Osteocyte (in vitro differentiated cells): Measurements from ENCODE around the gene SRSF11. TPM values are rescaled to one million over a fixed set of nuclear protein-coding genes. Genes with fewer than 3 reads are reported as not detected.
"Not testable (repeated sequence)": the region's sequence is repeated elsewhere in the genome, so short reads cannot be mapped to it uniquely, and the experiment has no call there.

Source experiments
- DNase-seq: peaks from one replicate; pipeline ENCODE4 v3.0.0; 2021; ENCODE audit warnings: mixed read lengths; ENCODE audit not compliant: unreplicated experiment; ENCODE audit errors: extremely low spot score
- H3K27ac Mint-ChIP-seq: one replicate; pipeline ENCODE4 v1.8.0; 2021; ENCODE audit warnings: mild to moderate bottlenecking, mixed read lengths; ENCODE audit not compliant: unreplicated experiment
- H3K27me3 Mint-ChIP-seq: one replicate; pipeline ENCODE4 v1.8.0; 2021; ENCODE audit warnings: mixed read lengths; ENCODE audit not compliant: unreplicated experiment
- H3K36me3 Mint-ChIP-seq: one replicate; pipeline ENCODE4 v1.8.0; 2021; ENCODE audit warnings: mixed read lengths; ENCODE audit not compliant: unreplicated experiment
- H3K4me1 Mint-ChIP-seq: one replicate; pipeline ENCODE4 v1.8.0; 2021; ENCODE audit warnings: mixed read lengths; ENCODE audit not compliant: unreplicated experiment
- H3K4me3 Mint-ChIP-seq: one replicate; pipeline ENCODE4 v1.8.0; 2021; ENCODE audit warnings: mild to moderate bottlenecking, moderate library complexity, mixed read lengths; ENCODE audit not compliant: unreplicated experiment
- H3K9me3 Mint-ChIP-seq: one replicate; pipeline ENCODE4 v1.8.0; 2021; ENCODE audit warnings: mixed read lengths; ENCODE audit not compliant: unreplicated experiment
- total RNA-seq: library from RNA; stranded (reverse); gene quantifications from 2 replicates; pipeline ENCODE4 v1.2.1, GENCODE V29; 2021
- TF ChIP-seq, protein P1 (sequence below): fragments of 200-600 bp; sonication (generic); IDR thresholded peaks from 2 replicates; pipeline ENCODE4 v1.5.0; 2021; ENCODE audit warnings: antibody characterized with exemption, mild to moderate bottlenecking, moderate library complexity

Gene SRSF11
- total RNA-seq, 1 donor from 2014 or later, result 214 TPM

GRCh38 chr1:70204139-70204538 lies 17.0 kb upstream of the SRSF11 start:
- TF ChIP-seq, protein P1, sequence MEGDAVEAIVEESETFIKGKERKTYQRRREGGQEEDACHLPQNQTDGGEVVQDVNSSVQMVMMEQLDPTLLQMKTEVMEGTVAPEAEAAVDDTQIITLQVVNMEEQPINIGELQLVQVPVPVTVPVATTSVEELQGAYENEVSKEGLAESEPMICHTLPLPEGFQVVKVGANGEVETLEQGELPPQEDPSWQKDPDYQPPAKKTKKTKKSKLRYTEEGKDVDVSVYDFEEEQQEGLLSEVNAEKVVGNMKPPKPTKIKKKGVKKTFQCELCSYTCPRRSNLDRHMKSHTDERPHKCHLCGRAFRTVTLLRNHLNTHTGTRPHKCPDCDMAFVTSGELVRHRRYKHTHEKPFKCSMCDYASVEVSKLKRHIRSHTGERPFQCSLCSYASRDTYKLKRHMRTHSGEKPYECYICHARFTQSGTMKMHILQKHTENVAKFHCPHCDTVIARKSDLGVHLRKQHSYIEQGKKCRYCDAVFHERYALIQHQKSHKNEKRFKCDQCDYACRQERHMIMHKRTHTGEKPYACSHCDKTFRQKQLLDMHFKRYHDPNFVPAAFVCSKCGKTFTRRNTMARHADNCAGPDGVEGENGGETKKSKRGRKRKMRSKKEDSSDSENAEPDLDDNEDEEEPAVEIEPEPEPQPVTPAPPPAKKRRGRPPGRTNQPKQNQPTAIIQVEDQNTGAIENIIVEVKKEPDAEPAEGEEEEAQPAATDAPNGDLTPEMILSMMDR, result no peak
- Mint-ChIP-seq H3K4me3 (peak overlapping the region; percentile 97), H3K9me3 (no peaks in the 10 kb centered on the region), H3K4me1 (peaks cover 45% of the 10 kb centered on the region), H3K36me3 (peaks cover 6% of the 10 kb centered on the region), H3K27ac (no peak overlapping the region), H3K27me3 (no peaks in the 10 kb centered on the region)
- no peak for DNase-seq

- DNase-seq, result no peak
- TF ChIP-seq, protein P1, result no peak
- Mint-ChIP-seq H3K9me3 (no peaks in the 10 kb centered on the region), H3K27me3 (no peaks in the 10 kb centered on the region), H3K36me3 (peaks cover 6% of the 10 kb centered on the region), H3K4me1 (peaks cover 48% of the 10 kb centered on the region), H3K4me3 (peak overlapping the region; percentile 97), H3K27ac (peak overlapping the region; percentile 100)
Observed at GRCh38 chr1:70204600-70204999, 16.6 kb upstream of the SRSF11 start.

DNA sequence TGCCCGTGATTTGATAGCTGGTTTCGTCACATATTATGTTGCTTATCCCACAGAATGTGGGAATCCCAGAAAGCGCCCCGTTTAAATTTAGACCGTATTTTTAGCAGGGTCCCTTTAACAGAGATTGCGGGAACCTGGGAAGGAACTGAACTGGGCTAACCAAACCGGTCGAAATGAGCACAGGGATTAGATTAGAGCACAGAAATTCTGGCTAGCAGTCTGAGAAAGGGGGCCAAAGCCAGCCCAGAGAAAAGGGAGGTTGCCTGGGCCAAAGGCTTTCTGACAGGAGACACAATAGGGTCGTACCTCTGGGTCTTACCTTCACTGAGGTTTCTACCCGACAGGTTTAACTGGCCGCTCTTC lies 16.1 kb upstream of the SRSF11 start:
- H3K9me3 Mint-ChIP-seq, result no peaks in the 10 kb centered on the region
- peak overlapping the region; percentile 97 for H3K4me3 Mint-ChIP-seq
- H3K27ac Mint-ChIP-seq, result peak overlapping the region; percentile 100
- TF ChIP-seq, protein P1, result no peak
- H3K4me1 Mint-ChIP-seq, result peaks cover 52% of the 10 kb centered on the region
- H3K27me3 Mint-ChIP-seq, result no peaks in the 10 kb centered on the region
- no peak for DNase-seq
- H3K36me3 Mint-ChIP-seq, result peaks cover 6% of the 10 kb centered on the region

DNA sequence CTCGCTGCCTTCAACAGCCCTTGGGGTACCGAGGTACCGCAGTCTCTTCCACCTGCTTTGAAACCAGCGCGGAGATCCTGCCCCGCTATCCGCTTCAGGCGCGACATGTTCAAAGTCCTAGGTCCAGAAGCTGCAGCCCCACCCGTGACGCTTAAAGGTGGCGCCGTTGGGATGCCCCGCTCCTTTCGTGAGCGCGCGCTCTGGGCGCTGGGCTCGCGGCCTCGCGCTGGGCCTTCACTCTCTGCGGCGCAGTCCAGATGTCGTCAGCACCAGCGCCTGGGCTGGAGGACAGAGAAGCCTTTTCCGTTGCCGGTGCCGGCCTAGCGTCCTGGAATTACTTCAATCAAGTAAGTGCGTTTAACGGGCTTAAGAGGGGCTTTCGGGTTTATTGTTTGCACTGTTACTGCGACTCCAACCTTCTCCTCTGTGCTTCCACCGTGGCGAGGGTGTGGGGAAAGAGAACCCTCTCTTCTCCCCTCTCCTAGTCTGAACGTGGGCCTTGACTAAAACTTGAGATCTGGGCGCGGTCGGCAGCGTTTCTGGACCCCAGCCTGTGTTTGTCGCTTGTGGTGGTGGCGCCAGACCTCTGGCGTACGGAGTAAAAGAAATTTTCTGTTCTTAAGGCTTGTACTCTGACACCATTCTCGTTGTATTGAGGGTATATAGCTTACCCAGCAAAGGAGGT lies 15.6 kb upstream of the SRSF11 start, which contains the start of gene LRRC40:
Gene LRRC40 (minus strand): TSS at position 146 of the 685 bp plus-strand sequence. CDS start 39 bp downstream, at position 107.
- peak within 1 kb of the TSS; percentile 97 for H3K4me3 Mint-ChIP-seq
- no peaks in the 10 kb centered on the region for H3K9me3 Mint-ChIP-seq
- peaks cover 54% of the 10 kb centered on the region for H3K4me1 Mint-ChIP-seq
- TF ChIP-seq, protein P1, result no peak
- H3K27ac Mint-ChIP-seq, result peak within 1 kb of the TSS; percentile 100
- peaks cover 6% of the 10 kb centered on the region for H3K36me3 Mint-ChIP-seq
- no peaks in the 10 kb centered on the region for H3K27me3 Mint-ChIP-seq
- peak; percentile 98 for DNase-seq

- H3K27me3 Mint-ChIP-seq, DNase-seq, H3K9me3 Mint-ChIP-seq, H3K36me3 Mint-ChIP-seq: not testable (repeated sequence)
- H3K4me3 Mint-ChIP-seq, result peak overlapping the region; percentile 97
- peaks cover 54% of the 10 kb centered on the region for H3K4me1 Mint-ChIP-seq
- peak overlapping the region; percentile 100 for H3K27ac Mint-ChIP-seq
Observed at GRCh38 chr1:70206833-70207232, 14.3 kb upstream of the SRSF11 start.
